ENCODE measurements around the gene FIGN. TPM values are rescaled to one million over a fixed set of nuclear protein-coding genes. Genes with fewer than 3 reads are reported as not detected.
A peak's percentile ranks its signal among the peaks of the same experiment; 100 is the strongest.

FIGN gene
- total RNA-seq, 1 donor from 2014 or later = 0.79 TPM

GRCh38 chr2:163571423-163572102, 164.2 kb downstream of the FIGN start:
- H3K27me3 ChIP-seq (ENCODE audit: control insufficient read depth, insufficient read depth, low read length) = no peaks in the 10 kb centered on the region
- FAIRE-seq (no peak), DNase-seq (ENCODE audit: low read depth) (no peak)
- no peak overlapping the region for H3K4me3 ChIP-seq (ENCODE audit: low read depth, low read length)
- TF ChIP-seq CTCF (IDR thresholded peaks at IDR 0.05; ENCODE audit: insufficient read depth, low read length, severe bottlenecking) = no peak
- H3K36me3 ChIP-seq (ENCODE audit: control insufficient read depth, insufficient read depth, low read length) = no peaks in the 10 kb centered on the region

- Histone ChIP-seq H3K36me3 (ENCODE audit: control insufficient read depth, insufficient read depth, low read length) (no peaks in the 10 kb centered on the region), H3K4me3 (ENCODE audit: low read depth, low read length) (no peak overlapping the region)
Observed at GRCh38 chr2:163570391-163570790, 165.4 kb downstream of the FIGN start.

GRCh38 chr2:163565192-163565591, 170.6 kb downstream of the FIGN start:
- Histone ChIP-seq H3K36me3 (ENCODE audit: control insufficient read depth, insufficient read depth, low read length) (no peaks in the 10 kb centered on the region), H3K27me3 (ENCODE audit: control insufficient read depth, insufficient read depth, low read length) (no peaks in the 10 kb centered on the region), H3K4me3 (ENCODE audit: low read depth, low read length) (no peak overlapping the region)
- FAIRE-seq (no peak), DNase-seq (ENCODE audit: low read depth) (peak; percentile 38)
- TF ChIP-seq CTCF (IDR thresholded peaks at IDR 0.05; ENCODE audit: insufficient read depth, low read length, severe bottlenecking) = no peak

More at GRCh38 chr2:163570391-163570790, 165.4 kb downstream of the FIGN start:
- DNase-seq (ENCODE audit: low read depth) (no peak), FAIRE-seq (no peak)
- TF ChIP-seq CTCF (IDR thresholded peaks at IDR 0.05; ENCODE audit: insufficient read depth, low read length, severe bottlenecking) = no peak
- no peaks in the 10 kb centered on the region for H3K27me3 ChIP-seq (ENCODE audit: control insufficient read depth, insufficient read depth, low read length)

GRCh38 chr2:163564236-163564635, 171.6 kb downstream of the FIGN start:
- Histone ChIP-seq H3K36me3 (ENCODE audit: control insufficient read depth, insufficient read depth, low read length) (no peaks in the 10 kb centered on the region), H3K27me3 (ENCODE audit: control insufficient read depth, insufficient read depth, low read length) (no peaks in the 10 kb centered on the region), H3K4me3 (ENCODE audit: low read depth, low read length) (no peak overlapping the region)
- no peak for TF ChIP-seq CTCF (IDR thresholded peaks at IDR 0.05; ENCODE audit: insufficient read depth, low read length, severe bottlenecking)
- FAIRE-seq = no peak
- no peak for DNase-seq (ENCODE audit: low read depth)

- no peak for TF ChIP-seq CTCF (IDR thresholded peaks at IDR 0.05; ENCODE audit: insufficient read depth, low read length, severe bottlenecking)
- DNase-seq (ENCODE audit: low read depth) (peak; percentile 85), FAIRE-seq (no peak)
Observed at GRCh38 chr2:163563336-163563735, 172.5 kb downstream of the FIGN start.

More at GRCh38 chr2:163563336-163563735, 172.5 kb downstream of the FIGN start:
- Histone ChIP-seq H3K4me3 (ENCODE audit: low read depth, low read length) (no peak overlapping the region), H3K36me3 (ENCODE audit: control insufficient read depth, insufficient read depth, low read length) (no peaks in the 10 kb centered on the region), H3K27me3 (ENCODE audit: control insufficient read depth, insufficient read depth, low read length) (no peaks in the 10 kb centered on the region)

All from bronchial epithelial cell (primary cell).